Cardiac muscle cell (in vitro differentiated cells and primary cell): ENCODE measurements around the gene RBKS. TPM values are rescaled to one million over a fixed set of nuclear protein-coding genes. Genes with fewer than 3 reads are reported as not detected.

Experiments
- DNase-seq, 2 donors: peaks; one replicate each; pipeline versions ENCODE4 v3.0.0 to v3.0.0-alpha.2; 2010 to 2017; ENCODE audit warnings: low read depth in 1 of 2, low spot score in 1 of 2
- H3K27ac ChIP-seq: fragments of 200-600 bp; sonication (generic); 2 replicates; pipeline ENCODE4 v1.5.1; 2016
- H3K27me3 ChIP-seq: fragments of 200-600 bp; sonication (generic); 2 replicates; pipeline ENCODE4 v1.6.0; 2016; ENCODE audit warnings: control low read depth
- H3K36me3 ChIP-seq: fragments of 200-600 bp; sonication (generic); 2 replicates; pipeline ENCODE4 v1.5.1; 2016; ENCODE audit warnings: control low read depth
- H3K4me1 ChIP-seq: fragments of 200-600 bp; sonication (generic); 2 replicates; pipeline ENCODE4 v1.8.1; 2017; ENCODE audit warnings: low read depth, mild to moderate bottlenecking, mixed run types
- H3K4me3 ChIP-seq: fragments of 200-600 bp; sonication (generic); 2 replicates; pipeline ENCODE4 v1.5.1; 2016; ENCODE audit warnings: mild to moderate bottlenecking
- H3K9me3 ChIP-seq: fragments of 200-600 bp; sonication (generic); 2 replicates; pipeline ENCODE4 v1.5.1; 2017; ENCODE audit warnings: low read depth, mild to moderate bottlenecking, control low read depth
- CTCF ChIP-seq: IDR thresholded peaks from 2 replicates; pipeline ENCODE4 v1.5.1; 2012; ENCODE audit warnings: low read depth, mild to moderate bottlenecking, low read length
- polyA plus RNA-seq: library from polyadenylated mRNA; unstranded; fragments of >200 nt; fragmentation: Nextera tagmentation; extraction: Ambion mirVana; gene quantifications from 2 replicates; pipeline ENCODE4 v1.2.1, GENCODE V29; 2016
- total RNA-seq: library from RNA; depleted of rRNA; stranded (reverse); fragments of >200 nt; gene quantifications from 2 replicates; pipeline ENCODE4 v1.2.3, GENCODE V29; 2016

The RBKS gene
- total and polyA plus RNA-seq, 2 experiments from 2014 or later, result 4.1 to 6.9 TPM

GRCh38 chr2:27806311-27807059, 83.7 kb downstream of the RBKS start:
- H3K4me1 ChIP-seq, result no peaks in the 10 kb centered on the region
- TF ChIP-seq CTCF, result no peak
- H3K27me3 ChIP-seq, result no peaks in the 10 kb centered on the region
- H3K4me3 ChIP-seq, result no peak overlapping the region
- no peaks in the 10 kb centered on the region for H3K36me3 ChIP-seq
- H3K9me3 ChIP-seq, result no peaks in the 10 kb centered on the region
- H3K27ac ChIP-seq, result no peak overlapping the region
- DNase-seq, result no peak

GRCh38 chr2:27805180-27805579, 85.0 kb downstream of the RBKS start:
- DNase-seq, result no peak
- Histone ChIP-seq H3K27ac (no peak overlapping the region), H3K27me3 (no peaks in the 10 kb centered on the region), H3K4me3 (no peak overlapping the region), H3K4me1 (no peaks in the 10 kb centered on the region), H3K36me3 (no peaks in the 10 kb centered on the region), H3K9me3 (no peaks in the 10 kb centered on the region)
- no peak for TF ChIP-seq CTCF

GRCh38 chr2:27804146-27804545, 86.0 kb downstream of the RBKS start:
- no peak for TF ChIP-seq CTCF
- Histone ChIP-seq H3K36me3 (no peaks in the 10 kb centered on the region), H3K9me3 (no peaks in the 10 kb centered on the region), H3K4me3 (no peak overlapping the region), H3K27me3 (no peaks in the 10 kb centered on the region), H3K27ac (no peak overlapping the region), H3K4me1 (no peaks in the 10 kb centered on the region)
- DNase-seq, result peak in 1 of 2 donors; percentile 52

- Histone ChIP-seq H3K27ac (no peak overlapping the region), H3K9me3 (no peaks in the 10 kb centered on the region), H3K4me3 (no peak overlapping the region), H3K36me3 (no peaks in the 10 kb centered on the region), H3K27me3 (no peaks in the 10 kb centered on the region), H3K4me1 (no peaks in the 10 kb centered on the region)
- no peak for DNase-seq
- no peak for TF ChIP-seq CTCF
These were observed 87.1 kb downstream of the RBKS start for GRCh38 chr2:27803046-27803445.

- DNase-seq, result no peak
- no peaks in the 10 kb centered on the region for H3K36me3 ChIP-seq
- TF ChIP-seq CTCF, result no peak
- H3K27ac ChIP-seq, result no peak overlapping the region
- H3K4me1 ChIP-seq, result no peaks in the 10 kb centered on the region
- H3K9me3 ChIP-seq, result no peaks in the 10 kb centered on the region
- H3K4me3 ChIP-seq, result no peak overlapping the region
- no peaks in the 10 kb centered on the region for H3K27me3 ChIP-seq
These were observed 87.6 kb downstream of the RBKS start for GRCh38 chr2:27802547-27802946.

GRCh38 chr2:27800856-27801255, 89.3 kb downstream of the RBKS start:
- Histone ChIP-seq H3K4me3 (no peak overlapping the region), H3K36me3 (no peaks in the 10 kb centered on the region), H3K9me3 (no peaks in the 10 kb centered on the region), H3K4me1 (no peaks in the 10 kb centered on the region), H3K27ac (no peak overlapping the region), H3K27me3 (no peaks in the 10 kb centered on the region)
- DNase-seq, result no peak
- no peak for TF ChIP-seq CTCF
